Esophagus muscularis mucosa (tissue), 4 donors: ENCODE measurements around the gene FAM47A. TPM values are rescaled to one million over a fixed set of nuclear protein-coding genes. Genes with fewer than 3 reads are reported as not detected.

Experiments
- DNase-seq: peaks from one replicate; pipeline ENCODE4 v3.0.0-alpha.2; 2017; ENCODE audit errors: extremely low spot score
- H3K27ac ChIP-seq, 4 donors: fragments of 200-600 bp; sonication (generic); replicated peaks in 1 of 4; 1 replicate in 3 of 4; 2 replicates in 1 of 4; pipeline ENCODE4 v1.5.1; 2016 to 2019; ENCODE audit warnings: mild to moderate bottlenecking in 1 of 4
- H3K27me3 ChIP-seq, 4 donors: fragments of 200-600 bp; sonication (generic); one replicate each; pipeline versions ENCODE4 v1.5.1 to v1.6.0; 2016 to 2019
- H3K36me3 ChIP-seq, 4 donors: fragments of 200-600 bp; sonication (generic); one replicate each; pipeline ENCODE4 v1.5.1; 2016 to 2019
- H3K4me1 ChIP-seq, 4 donors: fragments of 200-600 bp; sonication (generic); one replicate each; pipeline ENCODE4 v1.5.1; 2016 to 2019
- H3K4me3 ChIP-seq, 4 donors: fragments of 200-600 bp; sonication (generic); 1 replicate in 2 of 4; 2 replicates in 2 of 4; pipeline ENCODE4 v1.5.1; 2016 to 2019; ENCODE audit warnings: mild to moderate bottlenecking in 4 of 4, moderate library complexity in 1 of 4
- H3K9me3 ChIP-seq, 4 donors: fragments of 200-600 bp; sonication (generic); 1 replicate in 3 of 4; 2 replicates in 1 of 4; pipeline ENCODE4 v1.5.1; 2016 to 2019
- CTCF ChIP-seq, 3 experiments: fragments of 200-600 bp in 2 of 3; fragments of 450-650 bp in 1 of 3; sonication (generic) in 2 of 3; IDR thresholded peaks; one replicate each; pipeline ENCODE4 v1.5.1; 2017 to 2019; ENCODE audit warnings: antibody characterized with exemption in 3 of 3, mild to moderate bottlenecking in 2 of 3, moderate library complexity in 1 of 3
- EP300 ChIP-seq: sonication (generic); formaldehyde crosslinking; IDR thresholded peaks from one replicate; pipeline ENCODE4 v1.6.1; 2017; ENCODE audit warnings: antibody characterized with exemption
- POLR2A ChIP-seq: fragments of 450-650 bp; IDR thresholded peaks from one replicate; pipeline ENCODE4 v1.6.1; 2017; ENCODE audit warnings: antibody characterized with exemption, moderate library complexity, mild to moderate bottlenecking, low read depth
- POLR2AphosphoS5 ChIP-seq, 2 donors: sonication (generic); formaldehyde crosslinking; IDR thresholded peaks; one replicate each; pipeline ENCODE4 v1.6.1; 2017; ENCODE audit warnings: antibody characterized with exemption in 2 of 2
- WGBS: methylation state at CpG from one replicate; pipeline ENCODE4 v1.1.5; 2018; 5-methylcytosine and 5-hydroxymethylcytosine counted together
- intact Hi-C: fragments of 100-400 bp; cut with DNase I; formaldehyde crosslinking; loops from one replicate; pipeline ENCODE4 v1.15.1; 2023
- total RNA-seq, 4 donors: library from RNA; depleted of rRNA; stranded (reverse); fragments of >200 nt; gene quantifications; one replicate each; pipeline versions ENCODE4 v1.1.0 to v1.2.1, GENCODE V29; 2016

Gene FAM47A
- total RNA-seq, 4 donors from 2014 or later = not detected

- Histone ChIP-seq H3K27me3 (no peaks in the 10 kb centered on the region), H3K9me3 (no peaks in the 10 kb centered on the region), H3K4me1 (no peaks in the 10 kb centered on the region), H3K4me3 (no peak overlapping the region), H3K27ac (no peak overlapping the region), H3K36me3 (no peaks in the 10 kb centered on the region)
- 89% methylated on average over 35 of the region's 41 CpGs for WGBS
- intact Hi-C loops = no loop called here
- TF ChIP-seq CTCF (IDR thresholded peaks at IDR 0.05) (no peak), EP300 (no peak), POLR2A (no peak), POLR2AphosphoS5 (IDR thresholded peaks at IDR 0.05) (no peak)
- DNase-seq = no peak
These were observed 952 bp downstream of the FAM47A start for GRCh38 chrX:34130980-34131744.

GRCh38 chrX:34130501-34130900 is 1.6 kb downstream of the FAM47A start:
- H3K4me3 ChIP-seq = no peak overlapping the region

GRCh38 chrX:34126011-34126410 is 6.1 kb downstream of the FAM47A start:
- Histone ChIP-seq H3K36me3 (no peaks in the 10 kb centered on the region), H3K4me3 (no peak overlapping the region), H3K27ac (no peak overlapping the region), H3K27me3 (no peaks in the 10 kb centered on the region), H3K4me1 (no peaks in the 10 kb centered on the region), H3K9me3 (peaks cover 0 to 10% (median 5%) of the 10 kb centered on the region in 4 donors)
- WGBS = 60% methylated on average over 3 of the region's 5 CpGs
- intact Hi-C loops = no loop called here
- no peak for TF ChIP-seq POLR2A
- no peak for TF ChIP-seq EP300
- no peak for TF ChIP-seq POLR2AphosphoS5 (IDR thresholded peaks at IDR 0.05)
- TF ChIP-seq CTCF (IDR thresholded peaks at IDR 0.05) = no peak
- no peak for DNase-seq

More at GRCh38 chrX:34130501-34130900, 1.6 kb downstream of the FAM47A start:
- Histone ChIP-seq H3K27me3 (no peaks in the 10 kb centered on the region), H3K9me3 (no peaks in the 10 kb centered on the region), H3K27ac (no peak overlapping the region), H3K36me3 (no peaks in the 10 kb centered on the region), H3K4me1 (no peaks in the 10 kb centered on the region)
- TF ChIP-seq POLR2AphosphoS5 (IDR thresholded peaks at IDR 0.05) = no peak
- TF ChIP-seq EP300 = no peak
- TF ChIP-seq CTCF (IDR thresholded peaks at IDR 0.05) = no peak
- no peak for TF ChIP-seq POLR2A
- no peak for DNase-seq
- 88% methylated on average over 29 of the region's 29 CpGs for WGBS
- intact Hi-C loops = no loop called here

GRCh38 chrX:34119122-34119521 is 13.0 kb downstream of the FAM47A start:
- Histone ChIP-seq H3K27ac (no peak overlapping the region), H3K9me3 (peaks cover 0 to 10% (median 5%) of the 10 kb centered on the region in 4 donors), H3K36me3 (no peaks in the 10 kb centered on the region), H3K4me1 (no peaks in the 10 kb centered on the region), H3K4me3 (no peak overlapping the region), H3K27me3 (no peaks in the 10 kb centered on the region)
- no peak for TF ChIP-seq CTCF (IDR thresholded peaks at IDR 0.05)
- TF ChIP-seq POLR2AphosphoS5 (IDR thresholded peaks at IDR 0.05) = no peak
- TF ChIP-seq POLR2A = no peak
- TF ChIP-seq EP300 = no peak
- intact Hi-C loops = no loop called here
- DNase-seq = no peak
- 77% methylated on average over 2 of the region's 2 CpGs for WGBS

GRCh38 chrX:34112459-34112858 is 19.7 kb downstream of the FAM47A start:
- H3K27ac ChIP-seq = no peak overlapping the region
- no peaks in the 10 kb centered on the region for H3K36me3 ChIP-seq
- 50% methylated on average over 1 of the region's 1 CpG for WGBS
- H3K9me3 ChIP-seq = no peaks in the 10 kb centered on the region
- no peaks in the 10 kb centered on the region for H3K4me1 ChIP-seq
- no peaks in the 10 kb centered on the region for H3K27me3 ChIP-seq
- intact Hi-C loops = no loop called here
- H3K4me3 ChIP-seq = no peak overlapping the region
- no peak for TF ChIP-seq POLR2AphosphoS5 (IDR thresholded peaks at IDR 0.05)
- no peak for TF ChIP-seq POLR2A
- TF ChIP-seq EP300 = no peak
- no peak for TF ChIP-seq CTCF (IDR thresholded peaks at IDR 0.05)
- no peak for DNase-seq
